NCI-H128 (cell line): ENCODE data around the gene TMEM248.
"Not testable (repeated sequence)": the region's sequence is repeated elsewhere in the genome, so short reads cannot be mapped to it uniquely, and the experiment has no call there.

Experiments used
- DNase-seq: peaks from one replicate; lab custom pipeline; 2025; ENCODE audit not compliant: unreplicated experiment; lab: John Stamatoyannopoulos, UW

Gene TMEM248

GRCh38 chr7:66948480-66949109 lies 27.6 kb downstream of the TMEM248 start:
- DNase-seq = no peak

- DNase-seq = no peak
Measured at GRCh38 chr7:66950311-66950710, 29.3 kb downstream of the TMEM248 start.

GRCh38 chr7:66950763-66951162 lies 29.7 kb downstream of the TMEM248 start:
- no peak for DNase-seq

GRCh38 chr7:66952343-66953043 lies 31.5 kb downstream of the TMEM248 start:
- DNase-seq = no peak

- DNase-seq = no peak
Measured at GRCh38 chr7:66953044-66953427, 32.0 kb downstream of the TMEM248 start.

GRCh38 chr7:66957595-66958290 lies 36.7 kb downstream of the TMEM248 start:
- no peak for DNase-seq

GRCh38 chr7:66958538-66959350 lies 37.7 kb downstream of the TMEM248 start:
- DNase-seq = no peak

- no peak for DNase-seq
Measured at GRCh38 chr7:66960192-66960591, 39.2 kb downstream of the TMEM248 start.

- DNase-seq = no peak
Measured at GRCh38 chr7:66961096-66961495, 40.1 kb downstream of the TMEM248 start.

- no peak for DNase-seq
Measured at GRCh38 chr7:66964411-66964810, 43.4 kb downstream of the TMEM248 start.

- no peak for DNase-seq
Measured at GRCh38 chr7:66967029-66967428, 46.0 kb downstream of the TMEM248 start.

GRCh38 chr7:66969001-66969400 lies 48.0 kb downstream of the TMEM248 start:
- not testable (repeated sequence) for DNase-seq

GRCh38 chr7:66970310-66970709 lies 49.3 kb downstream of the TMEM248 start:
- no peak for DNase-seq

GRCh38 chr7:66974986-66975590 lies 54.1 kb downstream of the TMEM248 start:
- no peak for DNase-seq

GRCh38 chr7:66978312-66978711 lies 57.3 kb downstream of the TMEM248 start:
- not testable (repeated sequence) for DNase-seq

- DNase-seq = not testable (repeated sequence)
Measured at GRCh38 chr7:66979013-66979412, 58.0 kb downstream of the TMEM248 start.

- not testable (repeated sequence) for DNase-seq
Measured at GRCh38 chr7:66980336-66980735, 59.3 kb downstream of the TMEM248 start.

GRCh38 chr7:66989552-66989951 lies 68.5 kb downstream of the TMEM248 start:
- DNase-seq = not testable (repeated sequence)

- DNase-seq = not testable (repeated sequence)
Measured at GRCh38 chr7:66994051-66994450, 73.0 kb downstream of the TMEM248 start.

GRCh38 chr7:66994691-66995049 lies 73.6 kb downstream of the TMEM248 start:
- not testable (repeated sequence) for DNase-seq
